HepG2 (cell line): ENCODE data around the gene SPPL3. TPM values are rescaled to one million over a fixed set of nuclear protein-coding genes. Genes with fewer than 3 reads are reported as not detected.

Source experiments
- ATAC-seq: fragments of 200-7000 bp; cut with Tn5 transposase; 3 replicates; pipeline ENCODE4 v1.9.1; 2020; ENCODE audit warnings: mild to moderate bottlenecking, moderate library complexity
- BruUV-seq: library from RNA; stranded (reverse); fragments of 400-500 nt; replicated peaks from 2 replicates; lab custom pipeline; 2021; lab: Mats Ljungman, UMichigan
- CTCF ChIA-PET: fragments of 300-600 bp; formaldehyde crosslinking; extraction: SDS; loops from one replicate; lab custom pipeline; 2021; ENCODE audit warnings: low total read pairs, inconsistent platforms, low intra/inter-chr PET ratio; lab: Yijun Ruan, JAX
- POLR2A ChIA-PET: fragments of 350-600 bp; sonication (Branson Sonifier 250); formaldehyde crosslinking; loops from one replicate; lab custom pipeline; 2020; ENCODE audit warnings: antibody characterized with exemption, inconsistent platforms; lab: Yijun Ruan, JAX
- DNase-seq: peaks from one replicate; pipeline ENCODE4 v3.0.0-alpha.2; 2015; ENCODE audit warnings: low spot score
- FAIRE-seq: peaks from 3 replicates; lab custom pipeline; 2011; peaks lifted over from hg19 to GRCh38; lab: Jason Lieb, UNC
- H2AFZ ChIP-seq: one replicate; pipeline ENCODE4 v1.6.1; 2011; ENCODE audit warnings: low read length, inconsistent platforms
- H3K27ac ChIP-seq: fragments of 300-600 bp; 3 replicates; pipeline ENCODE4 v1.8.0; 2011; ENCODE audit warnings: mixed run types, mild to moderate bottlenecking, mixed read lengths, low read length, inconsistent platforms; ENCODE audit not compliant: insufficient read depth; ENCODE audit errors: extremely low read length
- H3K27me3 ChIP-seq, 2 experiments: fragments of 200-600 bp in 1 of 2; 2 replicates in 1 of 2; 3 replicates in 1 of 2; pipeline versions ENCODE4 v1.6.0 to v1.8.0; 2011; ENCODE audit warnings: low read length in 2 of 2, mild to moderate bottlenecking in 2 of 2, moderate library complexity in 2 of 2, inconsistent platforms in 1 of 2; ENCODE audit not compliant: insufficient read depth in 2 of 2, control insufficient read depth in 1 of 2
- H3K36me3 ChIP-seq, 2 experiments: fragments of 200-600 bp in 1 of 2; replicated peaks in 1 of 2; 2 replicates in 1 of 2; 3 replicates in 1 of 2; pipeline versions ENCODE4 v1.5.1 to v1.8.0; 2011; ENCODE audit warnings: low read length in 2 of 2, inconsistent platforms in 1 of 2; ENCODE audit not compliant: insufficient read depth in 2 of 2, control insufficient read depth in 1 of 2
- H3K4me1 ChIP-seq: 2 replicates; pipeline ENCODE4 v1.5.1; 2012; ENCODE audit warnings: low read length, inconsistent platforms; ENCODE audit not compliant: insufficient read depth
- H3K4me2 ChIP-seq: 2 replicates; pipeline ENCODE4 v1.6.0; 2011; ENCODE audit warnings: low read depth, low read length, inconsistent platforms
- H3K4me3 ChIP-seq, 3 experiments: fragments of 200-600 bp in 1 of 3; sonication (generic), shearing (Covaris generic) in 1 of 3; replicated peaks in 1 of 3; 2 replicates each; pipeline ENCODE4 v1.5.1; 2011 to 2016; ENCODE audit warnings: low read length in 3 of 3, inconsistent platforms in 2 of 3, low read depth in 2 of 3, mild to moderate bottlenecking in 2 of 3, control low read depth in 1 of 3, mixed read lengths in 1 of 3; ENCODE audit not compliant: insufficient read depth in 1 of 3
- H3K79me2 ChIP-seq: one replicate; pipeline ENCODE4 v1.6.1; 2011; ENCODE audit warnings: low read length, inconsistent platforms; ENCODE audit not compliant: insufficient read depth
- H3K9ac ChIP-seq: 2 replicates; pipeline ENCODE4 v1.6.0; 2011; ENCODE audit warnings: mild to moderate bottlenecking, low read depth, low read length, inconsistent platforms; ENCODE audit not compliant: insufficient read depth
- H3K9me3 ChIP-seq: 2 replicates; pipeline ENCODE4 v1.5.1; 2012; ENCODE audit warnings: mild to moderate bottlenecking, low read length
- H4K20me1 ChIP-seq: 2 replicates; pipeline ENCODE4 v1.6.0; 2011; ENCODE audit warnings: inconsistent platforms, mild to moderate bottlenecking, low read length, moderate library complexity; ENCODE audit not compliant: insufficient read depth
- ARHGAP35 ChIP-seq: sonication (generic); formaldehyde crosslinking; IDR thresholded peaks from 2 replicates; pipeline ENCODE4 v1.9.0; 2022; ENCODE audit warnings: mild to moderate bottlenecking, inconsistent platforms, moderate library complexity, missing genetic modification reagents, borderline replicate concordance
- ARNT ChIP-seq: fragments of 450-650 bp; IDR thresholded peaks from 2 replicates; pipeline ENCODE4 v1.6.1; 2017
- CC2D1A ChIP-seq: sonication (generic); formaldehyde crosslinking; IDR thresholded peaks from 2 replicates; pipeline ENCODE4 v1.8.1; 2023; ENCODE audit warnings: mild to moderate bottlenecking, missing genetic modification reagents
- HOXD1 ChIP-seq: sonication (generic); formaldehyde crosslinking; IDR thresholded peaks from 2 replicates; pipeline ENCODE4 v1.5.0; 2020; ENCODE audit warnings: missing genetic modification reagents
- NFIC ChIP-seq: IDR thresholded peaks from 2 replicates; pipeline ENCODE4 v1.6.1; 2012; ENCODE audit warnings: mild to moderate bottlenecking, low read length, inconsistent platforms
- PHF5A ChIP-seq: IDR thresholded peaks from one replicate; pipeline ENCODE4 v1.6.1; 2018; ENCODE audit warnings: low read depth, missing genetic modification reagents; ENCODE audit not compliant: unreplicated experiment
- RELA ChIP-seq: sonication (generic); formaldehyde crosslinking; IDR thresholded peaks from 2 replicates; pipeline ENCODE4 v1.4.0; 2020; ENCODE audit warnings: missing genetic modification reagents
- SATB2 ChIP-seq: sonication (generic); formaldehyde crosslinking; IDR thresholded peaks from 2 replicates; pipeline ENCODE4 v1.5.0; 2020; ENCODE audit warnings: missing genetic modification reagents
- STAT5B ChIP-seq: sonication (generic); formaldehyde crosslinking; IDR thresholded peaks from 2 replicates; pipeline ENCODE4 v1.4.0; 2020; ENCODE audit warnings: missing genetic modification reagents
- ZFP36L1 ChIP-seq: sonication (generic); formaldehyde crosslinking; IDR thresholded peaks from 2 replicates; pipeline ENCODE4 v1.8.0; 2022; ENCODE audit warnings: mild to moderate bottlenecking, missing genetic modification reagents, moderate library complexity
- ZNF274 ChIP-seq: sonication (generic); formaldehyde crosslinking; IDR thresholded peaks from 2 replicates; pipeline ENCODE4 v1.5.1; 2020; ENCODE audit warnings: mild to moderate bottlenecking, missing genetic modification reagents
- ZNF615 ChIP-seq: sonication (generic); formaldehyde crosslinking; IDR thresholded peaks from 2 replicates; pipeline ENCODE4 v1.5.0; 2020; ENCODE audit warnings: mild to moderate bottlenecking, missing genetic modification reagents, borderline replicate concordance
- ZNF678 ChIP-seq: sonication (generic); formaldehyde crosslinking; IDR thresholded peaks from 2 replicates; pipeline ENCODE4 v1.4.0; 2020; ENCODE audit warnings: mild to moderate bottlenecking, missing genetic modification reagents
- ZNF724P ChIP-seq: sonication (generic); formaldehyde crosslinking; IDR thresholded peaks from 2 replicates; pipeline ENCODE4 v1.8.0; 2022; ENCODE audit warnings: missing genetic modification reagents, borderline replicate concordance
- in situ Hi-C: cut with HindIII; loops from 2 replicates; pipeline ENCODE4 v1.10.0; 2017; ENCODE audit warnings: low pct_unique_long_range_greater_than_20kb; ENCODE audit not compliant: extremely low pct_ligation_motif_present
- intact Hi-C: fragments of 100-400 bp; cut with micrococcal nuclease; formaldehyde crosslinking; loops from one replicate; pipeline ENCODE4 v1.10.0; 2022; ENCODE audit not compliant: unreplicated experiment
- polyA plus RNA-seq, 8 experiments: library from polyadenylated mRNA; depleted of rRNA in 3 of 8; stranded (reverse) in 7 of 8; unstranded in 1 of 8; fragments of >200 nt; fragmentation: Illumina TruSeq in 4 of 8; extraction: Trizol in 4 of 8; gene quantifications; 2 replicates each; pipeline versions ENCODE4 v1.2.1 to v1.2.3, GENCODE V29; 2011 to 2016; ENCODE audit warnings: low read depth in 4 of 8, missing spikeins in 1 of 8, mixed read lengths in 1 of 8; ENCODE audit not compliant: insufficient read depth in 1 of 8
- total RNA-seq, 5 experiments: library from RNA; depleted of rRNA; stranded (reverse); fragments of >200 nt; fragmentation: Illumina TruSeq; extraction: Trizol; gene quantifications; 2 replicates each; pipeline ENCODE4 v1.2.3, GENCODE V29; 2016; ENCODE audit warnings: low read depth in 1 of 5
- TF ChIP-seq, protein P1 (sequence below): sonication (generic); formaldehyde crosslinking; IDR thresholded peaks from 2 replicates; pipeline ENCODE4 v1.5.1; 2020; ENCODE audit warnings: mild to moderate bottlenecking, missing genetic modification reagents, moderate library complexity
- TF ChIP-seq, protein P2 (sequence below): sonication (generic); formaldehyde crosslinking; IDR thresholded peaks from 2 replicates; pipeline ENCODE4 v1.9.0; 2022; ENCODE audit warnings: low read depth, missing genetic modification reagents

The SPPL3 gene
- total and polyA plus RNA-seq, 2 of the 13 experiments (the other 11 are each of a cell fraction or from before 2014, with no cell fraction given) = 8.9 to 9.1 TPM

DNA sequence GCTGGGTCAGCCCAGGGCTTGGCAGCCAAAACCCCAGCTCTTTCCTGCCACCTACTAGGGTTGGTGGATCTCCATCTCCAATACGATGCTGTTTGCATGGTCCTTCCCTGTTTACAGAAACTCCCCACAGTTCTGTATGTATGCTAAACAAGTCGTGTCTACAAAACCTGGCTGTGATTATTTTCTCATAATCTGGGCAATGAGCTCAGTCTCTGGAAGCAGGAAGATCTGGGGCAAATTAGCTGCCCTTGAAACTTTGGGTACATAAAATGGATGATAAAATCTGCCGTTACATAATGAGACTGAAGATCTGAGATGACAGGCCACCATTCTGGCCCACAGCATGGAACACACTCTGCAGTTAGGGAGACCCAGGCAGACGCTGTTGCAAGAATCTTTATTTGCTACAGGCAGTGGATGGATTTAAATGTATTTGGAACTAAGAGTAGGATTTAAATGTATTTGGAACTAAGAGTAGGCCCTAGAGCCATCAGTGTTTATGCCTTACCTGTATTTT lies 146.9 kb downstream of the SPPL3 start (continued):
- TF ChIP-seq CC2D1A (CRISPR knock-in tag) = no peak
- TF ChIP-seq, all 625 proteins: peak for 0

DNA sequence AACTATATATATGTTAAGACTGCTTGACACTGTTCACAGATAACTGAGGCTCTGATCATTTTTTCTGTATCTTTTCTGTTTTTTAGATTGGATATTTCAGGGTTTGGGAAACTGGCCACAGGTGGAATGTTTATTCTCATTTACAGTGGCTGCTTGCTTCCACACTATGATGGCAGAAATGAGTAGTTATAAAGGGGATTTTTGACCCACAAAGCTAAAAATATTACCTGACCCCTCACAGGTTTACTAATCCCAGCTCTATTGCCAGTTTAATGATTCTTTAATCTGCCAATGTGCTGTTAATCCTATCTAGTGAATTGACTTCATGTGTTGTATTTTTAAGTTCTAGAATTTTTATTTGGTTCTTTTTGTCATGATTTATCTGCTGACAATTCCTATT lies 148.9 kb downstream of the SPPL3 start:
- TF ChIP-seq, protein P1, sequence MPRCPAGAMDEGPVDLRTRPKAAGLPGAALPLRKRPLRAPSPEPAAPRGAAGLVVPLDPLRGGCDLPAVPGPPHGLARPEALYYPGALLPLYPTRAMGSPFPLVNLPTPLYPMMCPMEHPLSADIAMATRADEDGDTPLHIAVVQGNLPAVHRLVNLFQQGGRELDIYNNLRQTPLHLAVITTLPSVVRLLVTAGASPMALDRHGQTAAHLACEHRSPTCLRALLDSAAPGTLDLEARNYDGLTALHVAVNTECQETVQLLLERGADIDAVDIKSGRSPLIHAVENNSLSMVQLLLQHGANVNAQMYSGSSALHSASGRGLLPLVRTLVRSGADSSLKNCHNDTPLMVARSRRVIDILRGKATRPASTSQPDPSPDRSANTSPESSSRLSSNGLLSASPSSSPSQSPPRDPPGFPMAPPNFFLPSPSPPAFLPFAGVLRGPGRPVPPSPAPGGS = no peak
- TF ChIP-seq ZFP36L1 (no peak), ZNF678 (CRISPR knock-in tag) (no peak), SATB2 (CRISPR knock-in tag) (no peak), STAT5B (no peak), ZNF724P (no peak), ARNT (no peak), NFIC (no peak), ZNF615 (CRISPR knock-in tag) (no peak), HOXD1 (no peak), PHF5A (CRISPR knock-in tag) (no peak), ARHGAP35 (CRISPR knock-in tag) (no peak), ZNF274 (no peak), RELA (CRISPR knock-in tag) (no peak)
- TF ChIP-seq, protein P2, sequence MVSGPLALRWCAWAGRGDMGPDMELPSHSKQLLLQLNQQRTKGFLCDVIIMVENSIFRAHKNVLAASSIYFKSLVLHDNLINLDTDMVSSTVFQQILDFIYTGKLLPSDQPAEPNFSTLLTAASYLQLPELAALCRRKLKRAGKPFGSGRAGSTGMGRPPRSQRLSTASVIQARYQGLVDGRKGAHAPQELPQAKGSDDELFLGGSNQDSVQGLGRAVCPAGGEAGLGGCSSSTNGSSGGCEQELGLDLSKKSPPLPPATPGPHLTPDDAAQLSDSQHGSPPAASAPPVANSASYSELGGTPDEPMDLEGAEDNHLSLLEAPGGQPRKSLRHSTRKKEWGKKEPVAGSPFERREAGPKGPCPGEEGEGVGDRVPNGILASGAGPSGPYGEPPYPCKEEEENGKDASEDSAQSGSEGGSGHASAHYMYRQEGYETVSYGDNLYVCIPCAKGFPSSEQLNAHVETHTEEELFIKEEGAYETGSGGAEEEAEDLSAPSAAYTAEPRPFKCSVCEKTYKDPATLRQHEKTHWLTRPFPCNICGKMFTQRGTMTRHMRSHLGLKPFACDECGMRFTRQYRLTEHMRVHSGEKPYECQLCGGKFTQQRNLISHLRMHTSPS (CRISPR knock-in tag) = no peak
- no peak overlapping the region for H3K27ac ChIP-seq
- no peak overlapping the region for H3K9ac ChIP-seq
- no peak overlapping the region for H3K4me3 ChIP-seq
- no peaks in the 10 kb centered on the region for H4K20me1 ChIP-seq
- no peak for DNase-seq
- intact Hi-C loops = no loop called here
- ChIA-PET CTCF (no interaction called here), POLR2A (no interaction called here)
- BruUV-seq = no TSS peak
- in situ Hi-C loops = no loop called here
- no peaks in the 10 kb centered on the region for H3K27me3 ChIP-seq
- no peak for ATAC-seq
- H3K4me1 ChIP-seq = no peaks in the 10 kb centered on the region
- no peak for FAIRE-seq
- H3K36me3 ChIP-seq = no peaks in the 10 kb centered on the region
- H3K9me3 ChIP-seq = peaks cover 7% of the 10 kb centered on the region; the same call in 1 of the 2 replicates
- H3K4me2 ChIP-seq = no peak overlapping the region
- no peaks in the 10 kb centered on the region for H3K79me2 ChIP-seq
- H2AFZ ChIP-seq = no peak overlapping the region
